ENCODE measurements around the gene SORBS2. TPM values are rescaled to one million over a fixed set of nuclear protein-coding genes. Genes with fewer than 3 reads are reported as not detected.

Gene SORBS2
- total RNA-seq, 1 donor from 2014 or later, result not detected

DNA sequence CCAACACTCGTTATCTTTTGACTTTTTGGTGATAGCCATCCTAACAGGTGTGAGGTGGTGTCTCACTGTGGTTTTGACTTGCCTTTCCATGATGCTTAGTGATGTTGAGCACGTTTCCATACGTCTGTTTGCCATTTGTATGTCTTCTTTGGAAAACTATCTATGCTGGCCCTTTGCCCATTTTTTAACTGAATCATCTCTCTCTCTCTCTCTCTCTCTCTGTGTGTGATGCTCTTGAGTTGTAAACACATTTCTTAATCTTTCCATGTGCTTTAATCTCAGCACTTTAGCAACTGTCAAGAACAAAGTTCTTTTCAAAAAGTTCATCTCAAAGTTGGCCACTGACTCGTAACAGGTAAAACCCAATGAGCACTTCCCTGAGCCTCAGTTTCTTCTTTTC is 10.5 kb downstream of the SORBS2 start:
- Mint-ChIP-seq H3K4me1 (no peaks in the 10 kb centered on the region), H3K36me3 (ENCODE audit: low read depth) (no peaks in the 10 kb centered on the region), H3K4me3 (no peak overlapping the region), H3K9me3 (no peaks in the 10 kb centered on the region), H3K27me3 (no peaks in the 10 kb centered on the region), H3K27ac (no peak overlapping the region)
- no peak for DNase-seq
- intact Hi-C loops (cut with micrococcal nuclease), result no loop called here

DNA sequence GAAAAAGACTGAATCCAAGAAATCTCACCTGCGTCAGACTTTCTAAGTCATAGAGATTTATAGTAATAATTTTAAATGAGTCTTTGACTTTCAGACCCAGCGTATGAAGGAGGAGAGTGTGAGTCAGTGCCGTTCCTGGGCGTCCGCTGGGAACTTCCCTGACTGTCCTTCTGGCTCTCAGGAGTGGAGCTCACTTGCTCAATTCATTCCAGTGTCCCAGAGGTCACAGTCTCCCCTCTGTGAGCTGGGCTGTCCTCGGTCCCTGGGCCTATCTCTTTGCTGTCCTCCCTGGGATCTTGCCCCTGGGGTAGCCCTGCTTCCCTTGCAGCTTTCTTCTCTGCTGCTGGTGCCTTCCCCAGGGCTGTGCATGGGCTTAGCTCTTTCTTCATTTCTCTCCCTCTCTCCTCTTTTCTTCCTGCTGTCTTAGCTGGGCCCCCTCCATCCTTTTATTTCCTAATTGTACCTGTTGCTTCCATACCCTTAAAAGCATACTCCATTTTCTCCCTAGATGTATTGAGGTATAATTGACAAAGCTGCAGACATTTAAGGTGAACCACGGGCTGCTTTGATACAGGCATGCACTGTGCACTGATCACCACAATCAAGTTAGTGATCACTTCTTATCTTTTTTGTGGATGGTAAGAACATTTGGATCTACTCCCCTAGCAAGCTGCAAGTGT is 11.6 kb downstream of the SORBS2 start:
- no peaks in the 10 kb centered on the region for H3K9me3 Mint-ChIP-seq
- H3K27me3 Mint-ChIP-seq, result no peaks in the 10 kb centered on the region
- H3K4me3 Mint-ChIP-seq, result no peak overlapping the region
- intact Hi-C loops (cut with micrococcal nuclease), result no loop called here
- no peaks in the 10 kb centered on the region for H3K36me3 Mint-ChIP-seq (ENCODE audit: low read depth)
- no peak for DNase-seq
- no peak overlapping the region for H3K27ac Mint-ChIP-seq
- H3K4me1 Mint-ChIP-seq, result no peaks in the 10 kb centered on the region

DNA sequence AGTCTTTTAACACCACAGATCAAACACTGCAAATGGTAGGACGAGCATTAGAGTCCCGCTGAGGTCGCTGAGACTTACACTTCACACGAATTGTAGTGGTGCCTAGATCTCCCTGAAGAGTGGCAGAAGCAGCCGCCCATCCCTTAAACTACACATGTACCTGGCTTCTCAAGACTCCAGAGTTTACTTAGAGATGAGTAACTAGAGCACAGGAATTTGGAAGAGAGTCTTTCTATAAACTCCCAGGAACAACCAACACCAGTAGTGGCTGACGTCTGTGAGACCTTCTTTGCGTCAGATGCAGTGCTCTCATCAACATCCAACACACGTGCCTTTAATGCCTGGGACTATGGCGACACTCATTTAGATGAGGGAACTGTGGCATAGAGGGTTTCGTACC is 12.6 kb downstream of the SORBS2 start:
- H3K36me3 Mint-ChIP-seq (ENCODE audit: low read depth), result no peaks in the 10 kb centered on the region
- no peak overlapping the region for H3K4me3 Mint-ChIP-seq
- DNase-seq, result no peak
- no peaks in the 10 kb centered on the region for H3K4me1 Mint-ChIP-seq
- intact Hi-C loops (cut with micrococcal nuclease), result no loop called here
- no peak overlapping the region for H3K27ac Mint-ChIP-seq
- no peaks in the 10 kb centered on the region for H3K9me3 Mint-ChIP-seq
- no peaks in the 10 kb centered on the region for H3K27me3 Mint-ChIP-seq

- H3K27ac Mint-ChIP-seq, result no peak overlapping the region
Measured at GRCh38 chr4:185797596-185798338, 14.2 kb downstream of the SORBS2 start.

GRCh38 chr4:185797018-185797417 is 15.0 kb downstream of the SORBS2 start:
- Mint-ChIP-seq H3K4me1 (no peaks in the 10 kb centered on the region), H3K9me3 (no peaks in the 10 kb centered on the region)

More at GRCh38 chr4:185797596-185798338, 14.2 kb downstream of the SORBS2 start:
- no peaks in the 10 kb centered on the region for H3K27me3 Mint-ChIP-seq
- no peaks in the 10 kb centered on the region for H3K9me3 Mint-ChIP-seq
- H3K4me1 Mint-ChIP-seq, result no peaks in the 10 kb centered on the region
- intact Hi-C loops (cut with micrococcal nuclease), result no loop called here
- H3K4me3 Mint-ChIP-seq, result no peak overlapping the region
- H3K36me3 Mint-ChIP-seq (ENCODE audit: low read depth), result no peaks in the 10 kb centered on the region
- DNase-seq, result no peak

DNA sequence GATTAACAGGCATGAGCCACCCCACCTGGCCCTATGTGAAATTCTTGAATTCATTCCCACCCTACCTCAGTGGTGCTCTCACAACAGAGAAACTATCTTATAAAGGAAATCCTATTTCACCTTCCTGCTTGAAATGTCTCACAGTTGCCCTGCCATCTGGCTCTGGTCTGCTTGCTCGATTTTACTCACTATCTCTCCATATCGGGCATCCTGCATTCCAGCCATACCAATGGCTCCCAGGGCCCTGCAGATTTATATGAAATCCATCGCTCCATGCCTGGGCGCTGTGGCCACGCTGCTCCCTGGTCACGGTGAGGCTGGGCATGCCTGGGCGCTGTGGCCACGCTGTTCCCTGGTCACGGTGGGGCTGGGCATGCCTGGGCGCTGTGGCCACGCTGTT is 15.8 kb downstream of the SORBS2 start:
- Mint-ChIP-seq H3K27ac (no peak overlapping the region), H3K27me3 (no peaks in the 10 kb centered on the region), H3K4me1 (no peaks in the 10 kb centered on the region), H3K9me3 (no peaks in the 10 kb centered on the region), H3K4me3 (no peak overlapping the region), H3K36me3 (ENCODE audit: low read depth) (no peaks in the 10 kb centered on the region)
- intact Hi-C loops (cut with micrococcal nuclease), result no loop called here
- DNase-seq, result no peak

More at GRCh38 chr4:185797018-185797417, 15.0 kb downstream of the SORBS2 start:
- H3K4me3 Mint-ChIP-seq, result no peak overlapping the region
- intact Hi-C loops (cut with micrococcal nuclease), result no loop called here
- DNase-seq, result no peak
- H3K36me3 Mint-ChIP-seq (ENCODE audit: low read depth), result no peaks in the 10 kb centered on the region
- H3K27me3 Mint-ChIP-seq, result no peaks in the 10 kb centered on the region
- H3K27ac Mint-ChIP-seq, result no peak overlapping the region

- Mint-ChIP-seq H3K4me1 (no peaks in the 10 kb centered on the region), H3K9me3 (no peaks in the 10 kb centered on the region), H3K4me3 (no peak overlapping the region), H3K27me3 (no peaks in the 10 kb centered on the region), H3K27ac (no peak overlapping the region), H3K36me3 (ENCODE audit: low read depth) (no peaks in the 10 kb centered on the region)
- intact Hi-C loops (cut with micrococcal nuclease), result no loop called here
- DNase-seq, result no peak
Measured at GRCh38 chr4:185794637-185795036, 17.4 kb downstream of the SORBS2 start.

DNA sequence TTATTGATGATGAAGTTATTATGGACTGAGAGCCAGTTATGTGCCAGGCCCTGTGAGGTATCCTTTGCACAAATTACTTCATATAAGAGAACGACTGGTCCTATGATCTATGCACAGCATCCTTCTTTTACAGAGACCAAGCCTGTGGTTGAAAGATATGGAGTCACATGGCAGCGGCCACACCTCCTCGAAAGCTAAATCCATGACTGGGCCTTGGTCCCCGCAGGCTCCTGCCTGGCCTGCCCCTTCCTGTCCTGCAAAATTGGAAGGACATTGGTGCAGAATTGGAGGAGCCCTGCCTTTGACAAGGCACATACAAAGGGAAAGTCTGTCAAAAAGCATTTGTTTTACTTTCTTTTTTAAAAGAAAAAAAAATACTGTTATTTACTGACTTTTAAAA is 18.3 kb downstream of the SORBS2 start:
- intact Hi-C loops (cut with micrococcal nuclease), result no loop called here
- no peak overlapping the region for H3K4me3 Mint-ChIP-seq
- no peak for DNase-seq
- H3K27ac Mint-ChIP-seq, result no peak overlapping the region
- no peaks in the 10 kb centered on the region for H3K9me3 Mint-ChIP-seq
- H3K4me1 Mint-ChIP-seq, result no peaks in the 10 kb centered on the region
- no peaks in the 10 kb centered on the region for H3K36me3 Mint-ChIP-seq (ENCODE audit: low read depth)
- no peaks in the 10 kb centered on the region for H3K27me3 Mint-ChIP-seq

- DNase-seq, result no peak
- Mint-ChIP-seq H3K27ac (no peak overlapping the region), H3K36me3 (ENCODE audit: low read depth) (no peaks in the 10 kb centered on the region), H3K4me1 (no peaks in the 10 kb centered on the region), H3K27me3 (no peaks in the 10 kb centered on the region), H3K9me3 (no peaks in the 10 kb centered on the region), H3K4me3 (no peak overlapping the region)
- intact Hi-C loops (cut with micrococcal nuclease), result no loop called here
Measured at GRCh38 chr4:185793116-185793485, 18.9 kb downstream of the SORBS2 start.

- H3K4me3 Mint-ChIP-seq, result no peak overlapping the region
- no peaks in the 10 kb centered on the region for H3K4me1 Mint-ChIP-seq
- no peak for DNase-seq
- intact Hi-C loops (cut with micrococcal nuclease), result no loop called here
- H3K9me3 Mint-ChIP-seq, result no peaks in the 10 kb centered on the region
- H3K27me3 Mint-ChIP-seq, result no peaks in the 10 kb centered on the region
- no peaks in the 10 kb centered on the region for H3K36me3 Mint-ChIP-seq (ENCODE audit: low read depth)
- H3K27ac Mint-ChIP-seq, result no peak overlapping the region
Measured at GRCh38 chr4:185792384-185793115, 19.4 kb downstream of the SORBS2 start.

GRCh38 chr4:185787926-185788679 is 23.9 kb downstream of the SORBS2 start:
- no peaks in the 10 kb centered on the region for H3K4me1 Mint-ChIP-seq
- peak; percentile 31 for DNase-seq
- intact Hi-C loops (cut with micrococcal nuclease), result no loop called here
- H3K36me3 Mint-ChIP-seq (ENCODE audit: low read depth), result no peaks in the 10 kb centered on the region
- H3K27ac Mint-ChIP-seq, result no peak overlapping the region
- H3K27me3 Mint-ChIP-seq, result no peaks in the 10 kb centered on the region
- H3K4me3 Mint-ChIP-seq, result no peak overlapping the region
- H3K9me3 Mint-ChIP-seq, result no peaks in the 10 kb centered on the region

GRCh38 chr4:185786422-185786821 is 25.6 kb downstream of the SORBS2 start:
- no peaks in the 10 kb centered on the region for H3K27me3 Mint-ChIP-seq

GRCh38 chr4:185783574-185783973 is 28.4 kb downstream of the SORBS2 start:
- intact Hi-C loops (cut with micrococcal nuclease), result no loop called here
- no peak for DNase-seq
- Mint-ChIP-seq H3K4me1 (no peaks in the 10 kb centered on the region), H3K9me3 (no peaks in the 10 kb centered on the region), H3K27ac (no peak overlapping the region), H3K36me3 (ENCODE audit: low read depth) (no peaks in the 10 kb centered on the region), H3K4me3 (no peak overlapping the region), H3K27me3 (no peaks in the 10 kb centered on the region)

More at GRCh38 chr4:185786422-185786821, 25.6 kb downstream of the SORBS2 start:
- intact Hi-C loops (cut with micrococcal nuclease), result no loop called here
- no peak overlapping the region for H3K4me3 Mint-ChIP-seq
- no peaks in the 10 kb centered on the region for H3K36me3 Mint-ChIP-seq (ENCODE audit: low read depth)
- H3K9me3 Mint-ChIP-seq, result no peaks in the 10 kb centered on the region
- H3K4me1 Mint-ChIP-seq, result no peaks in the 10 kb centered on the region
- no peak for DNase-seq
- no peak overlapping the region for H3K27ac Mint-ChIP-seq

GRCh38 chr4:185782523-185782922 is 29.5 kb downstream of the SORBS2 start:
- intact Hi-C loops (cut with micrococcal nuclease), result no loop called here
- Mint-ChIP-seq H3K4me3 (no peak overlapping the region), H3K4me1 (no peaks in the 10 kb centered on the region), H3K27ac (no peak overlapping the region), H3K36me3 (ENCODE audit: low read depth) (no peaks in the 10 kb centered on the region), H3K27me3 (no peaks in the 10 kb centered on the region), H3K9me3 (no peaks in the 10 kb centered on the region)
- no peak for DNase-seq
